ENCODE data around the gene PTPN3.

- TF ChIP-seq CTCF (conservative IDR thresholded peaks at IDR 0.05 in 1 of 2, IDR thresholded peaks at IDR 0.05 in 1 of 2; ENCODE audit: low read depth in 1 of 2, low read length in 2 of 2) = no peak
- no peak for TF ChIP-seq EZH2 (IDR thresholded peaks at IDR 0.05; ENCODE audit: low read length, missing control alignments)
These were observed 9.8 kb downstream of the PTPN3 start for GRCh38 chr9:109488351-109488750.
